Brain pericyte (primary cell): ENCODE measurements around the gene MEF2D.

Experiments used
- DNase-seq: peaks from one replicate; pipeline ENCODE4 v3.0.0-alpha.2; 2012; ENCODE audit warnings: low read depth, low spot score

MEF2D gene

GRCh38 chr1:156500543-156500792 is at the start of gene MEF2D:
TSS of gene MEF2D (minus strand) at chr1:156500775. CDS start at chr1:156483292, 17,483 bp downstream.
- DNase-seq = no peak

GRCh38 chr1:156550346-156550745 is 49.8 kb upstream of the MEF2D start:
- DNase-seq = no peak

- DNase-seq = no peak
Measured at GRCh38 chr1:156549831-156550230, 49.3 kb upstream of the MEF2D start.

- no peak for DNase-seq
Measured at GRCh38 chr1:156549390-156549789, 48.8 kb upstream of the MEF2D start.

GRCh38 chr1:156547982-156548381 is 47.4 kb upstream of the MEF2D start:
- DNase-seq = no peak

GRCh38 chr1:156547434-156547833 is 46.9 kb upstream of the MEF2D start:
- no peak for DNase-seq

GRCh38 chr1:156546267-156546666 is 45.7 kb upstream of the MEF2D start:
- no peak for DNase-seq

- no peak for DNase-seq
Measured at GRCh38 chr1:156544592-156545102, 44.1 kb upstream of the MEF2D start.

- no peak for DNase-seq
Measured at GRCh38 chr1:156543066-156543465, 42.5 kb upstream of the MEF2D start.

GRCh38 chr1:156540955-156541354 is 40.4 kb upstream of the MEF2D start:
- no peak for DNase-seq

- DNase-seq = no peak
Measured at GRCh38 chr1:156539818-156540355, 39.3 kb upstream of the MEF2D start.

- no peak for DNase-seq
Measured at GRCh38 chr1:156538711-156539440, 38.3 kb upstream of the MEF2D start.

- no peak for DNase-seq
Measured at GRCh38 chr1:156537027-156537426, 36.5 kb upstream of the MEF2D start.

- DNase-seq = no peak
Measured at GRCh38 chr1:156534424-156535060, 34.0 kb upstream of the MEF2D start.

GRCh38 chr1:156533568-156534220 is 33.1 kb upstream of the MEF2D start:
- DNase-seq = no peak

GRCh38 chr1:156532374-156532773 is 31.8 kb upstream of the MEF2D start:
- no peak for DNase-seq

GRCh38 chr1:156530006-156530405 is 29.4 kb upstream of the MEF2D start:
- no peak for DNase-seq

- DNase-seq = no peak
Measured at GRCh38 chr1:156528875-156529425, 28.4 kb upstream of the MEF2D start.

- DNase-seq = no peak
Measured at GRCh38 chr1:156528231-156528630, 27.7 kb upstream of the MEF2D start.

GRCh38 chr1:156527584-156527983 is 27.0 kb upstream of the MEF2D start:
- no peak for DNase-seq

GRCh38 chr1:156525856-156526489 is 25.4 kb upstream of the MEF2D start:
- no peak for DNase-seq

GRCh38 chr1:156525071-156525501 is 24.5 kb upstream of the MEF2D start:
- DNase-seq = no peak
